ENCODE results near the gene THUMPD1.

DNA sequence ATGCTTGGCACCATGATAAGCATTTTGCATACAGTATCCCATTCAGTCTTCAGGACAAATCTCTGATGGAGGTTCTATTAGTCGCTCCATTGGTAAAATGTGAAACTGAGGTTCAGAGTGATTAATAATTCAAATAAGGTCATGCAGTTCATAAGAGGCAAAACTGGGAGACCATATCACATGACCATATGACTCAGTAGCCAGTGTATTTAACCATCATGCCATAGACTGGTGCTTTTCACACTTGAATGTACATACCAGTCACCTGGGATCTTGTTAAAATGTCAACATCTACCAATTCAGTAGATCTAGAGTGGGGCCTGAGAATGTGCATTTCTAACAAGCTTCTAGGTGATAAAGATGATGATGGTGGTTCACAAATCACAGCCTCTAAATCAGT lies 26.5 kb upstream of the THUMPD1 start:
- TF ChIP-seq EZH2 (IDR thresholded peaks at IDR 0.05; ENCODE audit: insufficient read depth, poor library complexity, severe bottlenecking) (no peak), EZH2phosphoT487 (IDR thresholded peaks at IDR 0.05; ENCODE audit: insufficient read depth, low read depth) (no peak)
